ENCODE measurements around the gene ZNF837. TPM values are rescaled to one million over a fixed set of nuclear protein-coding genes. Genes with fewer than 3 reads are reported as not detected.

The ZNF837 gene
- total and polyA plus RNA-seq, 8 donors: 1.8 to 8.5 (median 2.3) TPM; not detected in 1

DNA sequence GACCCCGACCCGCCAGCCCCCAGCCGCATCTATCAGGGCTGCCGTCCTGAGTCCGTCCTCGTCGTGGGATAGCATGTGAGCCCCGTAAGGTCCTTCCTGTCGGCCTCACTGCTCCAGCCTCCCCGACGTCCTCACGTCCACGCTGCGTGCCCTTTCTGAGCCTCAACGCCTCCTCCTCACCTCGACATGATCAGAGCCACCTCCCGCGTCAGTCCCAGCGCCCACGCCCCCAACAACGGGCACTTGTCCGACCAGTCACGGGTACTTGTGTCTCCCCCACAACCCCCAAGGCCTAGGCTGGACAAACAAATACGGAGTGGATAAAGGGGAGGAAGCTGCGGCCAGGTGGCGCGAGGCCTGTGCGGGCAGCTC is 18.9 kb downstream of the ZNF837 start:
- Histone ChIP-seq H3K36me3 (peaks cover 0 to 8% (median 0%) of the 10 kb centered on the region in 4 donors), H3K4me3 (peak overlapping the region; percentile 63 to 82 (median 74)), H3K27me3 (peaks cover 0 to 14% (median 5%) of the 10 kb centered on the region in 3 donors), H3K9me3 (peaks cover 0 to 5% (median 1%) of the 10 kb centered on the region in 4 donors), H3K27ac (peak overlapping the region; percentile 93 to 95 (median 94)), H3K4me1 (peaks cover 4 to 26% (median 21%) of the 10 kb centered on the region in 4 donors)
- intact Hi-C loops (cut with DNase I; ENCODE audit: low total_unique reads): no loop called here
- TF ChIP-seq POLR2AphosphoS5 (IDR thresholded peaks at IDR 0.05) (no peak), CTCF (IDR thresholded peaks at IDR 0.05) (no peak), EP300 (IDR thresholded peaks at IDR 0.05) (no peak), POLR2A (IDR thresholded peaks at IDR 0.05) (no peak)
- peak; percentile 38 to 81 for DNase-seq
- 3 to 5% (median 4%) methylated on average over 28 of the region's 28 CpGs for WGBS, 5 donors

GRCh38 chr19:58357481-58358145 is 23.2 kb downstream of the ZNF837 start:
- peaks cover 2 to 17% (median 12%) of the 10 kb centered on the region in 4 donors for H3K9me3 ChIP-seq
- 67 to 83% (median 73%) methylated on average over 8 to 19 of the region's 19 CpGs for WGBS, 5 donors
- intact Hi-C loops (cut with DNase I; ENCODE audit: low total_unique reads): no loop called here
- peaks cover 0 to 3% (median 0%) of the 10 kb centered on the region in 4 donors for H3K36me3 ChIP-seq
- no peak for DNase-seq
- H3K4me1 ChIP-seq: peaks cover 11 to 33% (median 28%) of the 10 kb centered on the region in 4 donors
- peak overlapping the region in 2 of 4 donors; percentile 28 to 50 for H3K4me3 ChIP-seq
- H3K27ac ChIP-seq: no peak overlapping the region
- peaks cover 0 to 55% (median 14%) of the 10 kb centered on the region in 3 donors for H3K27me3 ChIP-seq
- no peak for TF ChIP-seq POLR2AphosphoS5 (IDR thresholded peaks at IDR 0.05)
- TF ChIP-seq EP300 (IDR thresholded peaks at IDR 0.05): no peak
- no peak for TF ChIP-seq POLR2A (IDR thresholded peaks at IDR 0.05)
- TF ChIP-seq CTCF (IDR thresholded peaks at IDR 0.05): no peak

DNA sequence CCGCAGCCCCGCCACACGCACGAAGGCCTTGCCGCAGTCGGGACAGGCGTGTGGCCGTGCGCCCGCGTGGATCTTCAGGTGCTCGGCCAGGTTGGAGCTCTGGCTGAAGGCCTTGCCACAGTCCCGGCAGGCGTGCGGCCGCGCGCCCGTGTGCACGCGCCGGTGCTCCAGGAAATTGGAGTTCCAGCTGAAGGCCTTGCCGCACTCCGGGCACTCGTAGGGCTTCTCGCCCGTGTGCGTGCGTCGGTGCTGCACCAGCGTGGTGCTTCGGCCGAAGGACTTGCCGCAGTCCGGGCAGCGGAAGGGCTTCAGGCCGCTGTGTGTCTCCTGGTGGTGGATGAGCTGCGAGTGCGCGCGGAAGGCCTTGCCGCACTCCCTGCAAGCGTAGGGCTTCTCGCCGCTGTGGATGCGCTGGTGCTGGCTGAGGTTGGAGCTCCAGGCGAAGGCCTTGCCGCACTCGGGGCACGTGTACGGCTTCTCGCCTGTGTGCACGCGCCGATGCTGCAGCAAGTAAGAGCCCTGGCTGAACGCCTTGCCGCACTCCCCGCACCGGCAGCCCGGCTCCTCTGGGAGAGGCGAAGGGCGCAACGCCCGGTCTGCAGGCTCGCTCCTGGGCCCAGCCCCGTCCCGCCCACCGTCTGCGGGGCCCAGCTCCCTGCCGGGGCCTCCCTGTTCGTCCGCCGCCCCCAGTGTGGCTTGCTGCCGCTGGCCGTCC is 23.9 kb downstream of the ZNF837 start:
- Histone ChIP-seq H3K4me1 (peaks cover 11 to 32% (median 27%) of the 10 kb centered on the region in 4 donors), H3K27ac (no peak overlapping the region), H3K36me3 (peaks cover 0 to 3% (median 0%) of the 10 kb centered on the region in 4 donors), H3K4me3 (peak overlapping the region; percentile 23 to 50 (median 30)), H3K9me3 (peaks cover 2 to 17% (median 12%) of the 10 kb centered on the region in 4 donors), H3K27me3 (peaks cover 0 to 62% (median 14%) of the 10 kb centered on the region in 3 donors)
- intact Hi-C loops (cut with DNase I; ENCODE audit: low total_unique reads): no loop called here
- DNase-seq: peak in 1 of 2 donors; percentile 52
- 28 to 60% (median 50%) methylated on average over 44 to 75 of the region's 75 CpGs for WGBS, 5 donors
- TF ChIP-seq POLR2AphosphoS5 (IDR thresholded peaks at IDR 0.05): no peak

DNA sequence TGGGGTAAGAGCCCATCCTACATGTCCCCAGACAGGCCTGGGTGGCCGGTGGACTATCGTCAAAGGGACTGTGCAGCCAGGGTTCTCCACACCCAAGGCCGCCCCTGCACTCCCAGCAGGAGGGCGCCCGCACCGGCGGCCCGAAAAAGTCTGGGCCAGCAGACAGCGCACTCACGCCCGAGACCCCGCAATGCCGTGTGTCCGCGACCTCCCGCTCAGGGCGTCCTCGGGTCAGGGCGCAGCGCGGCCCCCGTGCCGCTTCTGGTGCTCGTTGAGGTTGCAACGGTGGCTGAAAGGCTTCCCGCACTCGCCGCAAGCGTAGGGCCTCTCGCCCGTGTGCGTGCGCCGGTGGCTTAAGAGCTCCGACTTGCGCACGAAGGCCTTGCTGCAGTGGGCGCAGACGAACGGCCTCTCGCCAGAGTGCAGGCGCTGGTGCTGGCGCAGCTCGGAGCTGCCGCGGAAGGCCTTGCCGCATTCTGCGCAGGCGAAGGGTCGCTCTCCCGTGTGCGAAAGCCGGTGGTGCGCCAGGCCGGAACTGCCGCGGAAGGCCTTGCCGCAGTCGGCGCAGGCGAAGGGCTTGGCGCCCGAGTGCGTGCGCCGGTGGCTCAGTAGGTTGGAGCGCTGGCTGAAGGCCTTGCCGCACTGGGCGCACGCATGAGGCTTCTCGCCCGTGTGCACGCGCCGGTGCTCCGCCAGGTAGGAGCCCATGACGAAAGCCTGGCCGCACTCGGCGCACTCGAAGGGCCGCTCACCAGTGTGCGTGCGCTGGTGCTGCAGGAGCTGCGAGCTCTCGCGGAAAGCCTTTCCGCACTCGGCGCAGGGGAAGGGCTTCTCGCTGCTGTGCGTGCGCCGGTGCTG is 24.7 kb downstream of the ZNF837 start:
- peak overlapping the region; percentile 23 to 50 (median 30) for H3K4me3 ChIP-seq
- WGBS, 5 donors: 13 to 33% (median 23%) methylated on average over 14 to 94 of the region's 94 CpGs
- peaks cover 2 to 17% (median 12%) of the 10 kb centered on the region in 4 donors for H3K9me3 ChIP-seq
- peaks cover 0 to 70% (median 15%) of the 10 kb centered on the region in 3 donors for H3K27me3 ChIP-seq
- intact Hi-C loops (cut with DNase I; ENCODE audit: low total_unique reads): no loop called here
- H3K27ac ChIP-seq: no peak overlapping the region
- H3K4me1 ChIP-seq: peaks cover 7 to 25% (median 21%) of the 10 kb centered on the region in 4 donors
- H3K36me3 ChIP-seq: peaks cover 0 to 3% (median 0%) of the 10 kb centered on the region in 4 donors
- TF ChIP-seq POLR2A (IDR thresholded peaks at IDR 0.05) (no peak), CTCF (IDR thresholded peaks at IDR 0.05) (no peak), EP300 (IDR thresholded peaks at IDR 0.05) (no peak), POLR2AphosphoS5 (IDR thresholded peaks at IDR 0.05) (no peak)
- peak in 1 of 2 donors; percentile 75 for DNase-seq

Data from stomach (tissue), 9 donors.